GM21390 (cell line): ENCODE data around the gene STOML2.
A peak's percentile ranks its signal among the peaks of the same experiment; 100 is the strongest.

Source experiments
- ATAC-seq: cut with Tn5 transposase; IDR thresholded peaks from one replicate; pipeline ENCODE4 v1.9.1; 2021; ENCODE audit not compliant: unreplicated experiment

Gene STOML2

DNA sequence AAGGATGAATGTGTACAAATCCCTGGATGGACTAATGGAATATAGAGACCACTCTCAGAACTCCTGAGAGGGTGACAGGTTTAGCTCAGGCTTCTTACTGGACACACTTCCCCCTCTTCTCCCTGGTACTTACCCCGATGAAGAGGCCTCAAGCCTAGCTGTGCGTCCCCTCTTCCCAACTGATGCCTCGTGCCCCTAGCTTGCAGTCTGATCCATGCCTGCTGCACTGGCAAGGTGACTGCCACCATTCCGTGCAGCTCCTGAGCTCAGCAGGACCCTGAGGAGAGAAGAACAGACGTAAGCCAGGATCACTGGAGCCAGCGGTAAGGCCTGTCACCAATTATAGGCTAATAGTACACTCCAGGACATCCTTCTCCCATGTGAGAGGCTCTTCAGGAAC lies 5.5 kb upstream of the STOML2 start:
- no peak for ATAC-seq

DNA sequence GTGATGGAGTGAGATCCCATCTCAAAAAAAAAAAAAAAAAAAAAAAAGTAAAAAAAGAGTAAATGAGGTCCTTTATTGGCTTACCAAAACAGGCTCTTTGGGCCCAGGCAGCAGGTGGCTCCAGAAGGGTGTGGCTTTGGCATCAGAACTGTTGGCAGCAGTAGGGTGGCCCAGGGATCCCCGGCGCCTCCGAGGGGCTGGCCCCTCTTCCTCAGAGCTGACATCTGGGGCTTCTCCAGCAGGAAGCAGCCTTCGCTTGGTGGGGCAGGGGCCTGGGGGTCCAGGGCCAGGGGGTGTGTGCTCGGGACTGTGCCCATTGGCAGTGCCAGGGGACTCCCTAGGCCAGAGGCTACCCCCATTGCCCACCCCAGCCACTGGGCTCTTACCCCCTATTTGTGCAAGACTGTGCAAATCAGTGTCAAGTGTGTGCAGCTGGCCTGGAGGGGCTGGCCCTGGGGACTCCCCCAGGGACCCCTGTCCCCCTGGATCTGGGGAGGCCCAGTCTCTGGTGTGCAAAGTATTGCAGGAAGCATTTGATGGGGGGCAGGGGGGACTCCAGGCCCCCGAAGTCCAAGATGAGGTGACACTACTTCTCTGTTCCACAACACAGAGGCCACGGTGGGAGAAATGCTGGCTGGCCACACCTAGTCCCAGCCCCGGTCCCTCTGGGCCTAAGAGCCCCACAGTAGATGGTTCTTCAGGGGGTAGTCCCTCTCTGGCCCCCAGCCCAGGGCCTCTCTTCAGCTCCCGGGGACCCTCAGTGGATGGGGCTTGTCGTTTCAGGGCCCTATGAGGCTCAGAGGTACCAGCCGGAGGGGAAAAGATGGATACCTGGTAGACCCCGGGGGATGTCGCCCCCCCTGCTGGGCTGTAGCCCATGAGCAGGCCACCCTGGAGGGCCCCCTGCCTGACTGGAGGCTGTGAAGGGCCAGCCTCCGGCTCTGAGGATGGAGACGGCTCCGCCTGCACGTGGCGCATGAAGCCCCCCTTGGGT lies 4.7 kb upstream of the STOML2 start:
- ATAC-seq: no peak

DNA sequence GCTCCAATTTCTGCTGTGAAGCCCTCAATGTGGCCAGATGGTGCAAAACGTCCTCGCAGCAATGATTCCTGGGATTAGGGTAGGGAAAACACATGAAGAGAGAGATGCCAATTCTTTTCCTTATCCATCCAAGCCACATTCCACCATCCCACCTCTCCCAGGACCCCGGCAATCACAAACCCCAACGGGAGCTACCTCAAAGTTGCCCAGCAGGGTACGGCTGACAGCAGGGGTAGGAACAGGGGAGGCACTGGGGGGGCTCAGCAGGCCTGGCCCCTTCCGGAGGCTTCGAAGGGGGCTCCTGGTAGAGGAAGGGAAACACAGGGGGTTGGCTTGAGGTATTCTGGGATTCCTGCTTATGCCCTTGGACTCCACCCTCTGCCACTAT lies 3.4 kb upstream of the STOML2 start:
- ATAC-seq: no peak

DNA sequence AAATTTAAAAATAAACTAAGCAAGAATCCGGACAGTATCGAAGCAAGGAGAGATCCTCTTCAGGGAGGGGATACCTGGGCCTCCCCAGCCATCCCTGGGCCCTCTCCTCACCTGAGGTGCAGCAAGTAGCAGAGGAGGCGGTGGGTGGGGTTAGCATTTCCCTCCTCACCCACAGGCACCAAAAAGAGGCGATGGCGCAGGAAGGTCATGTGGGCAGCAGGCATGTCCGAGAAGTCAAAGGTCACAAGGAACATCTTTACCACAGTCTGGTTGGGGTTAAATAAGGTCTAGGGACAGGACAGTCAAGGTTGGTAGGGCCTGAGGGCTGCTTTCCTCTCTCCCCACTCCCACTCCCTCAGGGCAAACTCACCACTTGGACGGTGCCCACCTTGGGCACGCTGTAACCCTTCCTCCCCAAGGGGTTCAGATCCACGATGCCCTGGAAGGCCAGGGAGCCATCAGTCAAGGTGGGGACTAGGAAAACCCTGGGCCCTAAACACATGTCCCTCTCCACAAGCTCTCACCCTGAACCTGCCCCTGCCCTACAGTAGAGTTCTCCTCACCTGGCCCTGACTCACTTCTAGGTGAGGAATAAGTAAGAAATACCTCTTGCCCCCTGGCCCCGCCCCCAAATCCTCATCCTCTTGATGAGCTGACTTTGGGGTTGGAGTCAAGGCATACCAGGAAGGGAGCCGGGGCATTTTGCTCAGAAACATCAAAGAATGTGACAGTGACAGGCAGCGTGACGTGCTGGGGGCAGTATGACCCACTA lies 2.8 kb upstream of the STOML2 start:
- no peak for ATAC-seq

DNA sequence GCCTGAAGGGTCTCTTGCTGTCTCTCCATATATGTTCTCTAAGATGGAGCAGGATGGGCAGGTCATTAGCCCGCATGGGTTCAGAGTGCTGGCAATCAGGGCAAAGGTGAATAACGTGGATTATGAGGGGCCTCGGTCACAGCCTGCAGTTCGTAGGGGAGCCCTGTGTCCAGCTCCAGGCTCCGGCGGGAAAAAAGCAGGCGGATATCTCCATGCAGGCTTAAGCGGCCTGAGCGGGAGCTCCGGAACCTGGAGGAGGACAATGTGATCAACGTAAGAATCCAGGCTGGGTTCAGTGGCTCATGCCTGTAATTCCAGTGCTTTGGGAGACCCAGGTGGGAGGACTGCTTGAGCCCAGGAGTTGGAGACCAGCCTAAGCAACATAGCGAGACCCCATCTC lies 2.2 kb upstream of the STOML2 start:
- no peak for ATAC-seq

DNA sequence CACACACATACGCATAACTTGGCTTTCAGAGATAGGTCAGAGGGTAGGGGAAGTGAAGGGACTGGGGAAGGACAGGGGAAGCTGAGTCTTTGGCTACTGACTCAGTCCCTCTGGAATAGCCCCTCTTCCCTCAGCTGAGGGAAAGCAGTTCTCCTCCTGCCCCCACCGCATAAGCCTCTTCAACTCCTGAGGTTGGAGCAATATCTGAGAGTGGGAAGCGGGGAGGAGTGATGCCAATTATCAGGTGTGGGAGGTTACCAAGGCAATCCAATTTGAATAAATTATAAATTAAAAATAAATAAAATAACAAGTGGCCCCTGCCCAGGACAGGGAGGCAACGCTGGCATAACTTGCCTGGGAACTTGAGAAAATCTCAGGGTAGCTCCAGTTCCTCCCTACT lies 1.7 kb upstream of the STOML2 start:
- no peak for ATAC-seq

DNA sequence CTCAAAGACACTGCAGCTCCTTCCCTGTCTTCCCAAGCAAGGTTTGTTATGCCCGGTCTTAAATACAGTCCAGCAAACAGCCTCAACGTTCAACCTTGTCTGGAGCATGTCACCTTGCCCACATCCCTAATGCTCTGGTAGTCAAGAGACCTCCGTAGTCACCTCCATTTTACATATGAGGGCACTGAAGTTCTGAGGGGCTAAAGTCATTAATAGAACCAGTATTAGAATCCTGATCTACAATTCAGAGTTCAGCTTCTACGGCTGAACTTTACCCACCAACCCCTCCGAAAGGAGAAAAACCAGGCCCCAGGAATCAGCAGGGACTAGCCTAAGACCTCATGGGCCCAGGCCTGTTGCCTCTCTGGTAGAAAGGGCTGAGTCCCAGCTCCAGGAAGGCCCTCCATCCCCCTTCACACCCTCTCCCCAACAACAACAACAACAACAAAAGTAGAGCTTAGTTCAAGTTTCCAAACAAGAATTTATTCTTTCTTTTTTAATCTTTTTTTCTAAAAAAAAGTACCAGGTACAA lies 795 bp upstream of the STOML2 start:
- ATAC-seq: no peak

DNA sequence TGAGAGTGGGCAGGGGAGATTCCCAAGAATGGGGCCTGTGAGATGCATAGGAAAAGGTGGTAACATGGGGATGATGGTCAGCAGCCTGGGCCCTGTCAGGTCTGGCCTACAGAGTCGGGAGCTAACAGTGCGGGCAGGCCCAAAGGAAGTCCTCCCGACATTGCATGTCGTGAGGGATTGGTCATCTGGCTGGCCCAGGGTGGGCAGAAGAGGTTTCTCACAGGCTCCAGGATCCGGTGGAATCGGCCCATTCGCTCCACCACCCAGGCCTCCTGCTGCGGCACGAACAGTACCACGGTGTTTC lies 514 bp downstream of the STOML2 start:
- ATAC-seq: no peak

DNA sequence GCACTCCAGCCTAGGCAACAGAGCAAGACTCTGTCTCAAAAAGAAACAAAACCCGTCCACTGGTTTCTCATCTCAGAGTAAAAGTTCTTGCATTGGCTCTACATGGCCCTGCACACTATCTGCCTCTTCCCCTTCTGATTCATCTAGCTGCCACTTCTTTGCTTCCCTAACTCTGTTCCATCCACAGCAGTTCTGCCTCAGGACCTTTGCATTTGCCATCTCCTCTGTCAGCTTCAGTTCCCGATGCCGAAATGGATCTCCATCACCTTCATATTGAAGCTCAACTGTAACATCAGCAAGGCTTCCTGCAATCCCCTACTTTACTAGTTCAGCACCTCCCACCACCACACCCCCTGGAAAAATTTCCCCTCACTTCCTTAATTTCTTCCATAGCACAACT lies 5.4 kb downstream of the STOML2 start:
- no peak for ATAC-seq

DNA sequence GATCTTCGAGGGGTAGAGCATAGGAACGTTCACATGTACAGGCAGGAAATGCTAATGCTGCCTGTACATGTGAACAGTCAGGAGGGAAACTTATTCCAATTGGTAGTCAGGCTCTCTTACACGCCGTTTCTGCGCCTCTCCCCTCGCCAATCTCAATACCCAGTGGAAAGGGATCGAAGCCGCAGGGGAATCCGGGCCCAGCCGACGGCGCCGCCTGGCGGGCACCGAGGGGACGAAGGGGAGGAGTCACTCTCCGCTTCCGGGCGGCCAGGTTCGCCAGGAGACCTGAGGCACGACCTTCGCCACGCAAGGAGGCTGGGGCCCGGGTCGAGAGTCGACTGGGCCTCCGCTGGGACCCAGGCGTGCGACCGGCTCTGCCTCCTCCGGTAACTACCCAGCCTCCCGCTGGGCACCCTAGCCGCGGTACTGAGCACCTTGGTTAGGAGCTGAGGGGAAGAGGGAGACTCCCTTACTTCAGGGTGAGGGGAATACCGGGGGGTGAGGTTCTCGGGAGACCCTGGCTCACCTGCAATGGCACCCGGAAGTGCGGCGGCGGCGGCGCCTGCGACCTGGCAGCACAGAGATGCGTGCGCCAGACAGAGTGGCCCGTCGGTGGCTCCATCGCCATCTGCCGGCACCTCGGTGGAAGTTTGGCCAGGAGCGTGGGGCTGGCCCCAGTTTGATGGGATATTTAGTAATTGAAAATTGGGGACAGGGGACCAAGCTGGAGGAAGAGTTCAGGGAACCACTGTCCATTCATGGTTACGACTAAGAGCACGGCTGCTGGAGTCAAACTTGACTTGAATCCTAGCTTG lies 6.7 kb downstream of the STOML2 start, which contains the start of gene PIGO:
Gene PIGO (minus strand): TSS at position 557 of the 815 bp plus-strand sequence. CDS start 1,026 bp downstream, outside the sequence.
- peak; percentile 85 for ATAC-seq

DNA sequence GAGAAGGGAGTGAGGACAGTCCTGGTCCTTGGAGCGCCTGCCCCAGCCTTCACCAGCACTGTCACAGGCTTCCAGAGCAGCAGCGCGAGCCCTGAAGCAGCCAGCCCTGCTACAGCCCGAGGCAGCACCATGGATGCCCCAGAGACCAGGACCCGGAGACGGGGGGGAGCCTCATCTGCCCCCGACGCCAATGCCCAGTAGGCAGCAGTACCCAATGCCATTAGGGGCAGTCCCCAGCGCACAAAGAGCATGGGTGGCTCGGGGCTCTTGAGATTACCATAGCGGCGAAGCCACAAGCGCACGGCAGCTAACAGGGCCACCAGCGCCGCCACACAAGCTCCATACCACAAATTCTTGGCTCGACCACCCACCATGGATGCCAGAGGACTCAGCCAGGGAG lies 11.4 kb downstream of the STOML2 start:
- no peak for ATAC-seq

DNA sequence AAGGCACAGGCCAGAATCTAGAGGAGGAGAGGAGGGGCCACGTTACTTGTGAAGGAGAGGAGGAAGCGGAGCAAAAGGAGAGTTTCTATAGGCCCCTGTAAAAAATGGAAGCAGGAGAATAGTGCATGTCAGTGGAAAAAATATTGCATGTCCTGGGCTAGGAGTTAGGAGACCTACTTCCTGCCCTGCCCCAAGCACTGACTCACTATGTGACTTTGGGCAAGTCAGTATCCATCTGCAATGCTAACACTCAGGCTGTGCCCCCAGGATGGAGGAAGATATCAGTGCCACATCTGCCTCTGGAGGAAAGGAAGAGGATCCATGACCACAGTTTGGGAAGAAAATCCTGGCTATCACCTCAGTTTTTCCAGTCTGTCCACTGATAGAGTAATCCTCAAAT lies 13.5 kb downstream of the STOML2 start:
- ATAC-seq: no peak

DNA sequence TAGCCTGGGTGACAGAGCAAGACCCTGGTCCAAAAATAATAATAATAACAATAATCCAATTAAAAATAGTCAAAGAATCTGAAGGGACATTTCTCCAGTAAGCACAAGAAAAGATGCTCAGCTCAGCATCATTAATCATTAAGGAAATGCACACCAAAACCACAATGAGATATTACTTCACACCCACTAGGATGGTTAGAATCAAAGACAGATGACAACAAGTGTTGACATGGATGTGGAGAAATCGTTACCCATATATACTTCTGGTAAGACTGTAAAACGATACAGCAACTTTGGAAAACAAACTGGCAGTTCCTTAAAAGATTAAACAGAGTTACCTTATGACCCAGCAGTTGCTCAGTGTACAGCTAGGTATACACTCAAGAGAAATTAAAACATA lies 17.9 kb downstream of the STOML2 start:
- ATAC-seq: no peak

DNA sequence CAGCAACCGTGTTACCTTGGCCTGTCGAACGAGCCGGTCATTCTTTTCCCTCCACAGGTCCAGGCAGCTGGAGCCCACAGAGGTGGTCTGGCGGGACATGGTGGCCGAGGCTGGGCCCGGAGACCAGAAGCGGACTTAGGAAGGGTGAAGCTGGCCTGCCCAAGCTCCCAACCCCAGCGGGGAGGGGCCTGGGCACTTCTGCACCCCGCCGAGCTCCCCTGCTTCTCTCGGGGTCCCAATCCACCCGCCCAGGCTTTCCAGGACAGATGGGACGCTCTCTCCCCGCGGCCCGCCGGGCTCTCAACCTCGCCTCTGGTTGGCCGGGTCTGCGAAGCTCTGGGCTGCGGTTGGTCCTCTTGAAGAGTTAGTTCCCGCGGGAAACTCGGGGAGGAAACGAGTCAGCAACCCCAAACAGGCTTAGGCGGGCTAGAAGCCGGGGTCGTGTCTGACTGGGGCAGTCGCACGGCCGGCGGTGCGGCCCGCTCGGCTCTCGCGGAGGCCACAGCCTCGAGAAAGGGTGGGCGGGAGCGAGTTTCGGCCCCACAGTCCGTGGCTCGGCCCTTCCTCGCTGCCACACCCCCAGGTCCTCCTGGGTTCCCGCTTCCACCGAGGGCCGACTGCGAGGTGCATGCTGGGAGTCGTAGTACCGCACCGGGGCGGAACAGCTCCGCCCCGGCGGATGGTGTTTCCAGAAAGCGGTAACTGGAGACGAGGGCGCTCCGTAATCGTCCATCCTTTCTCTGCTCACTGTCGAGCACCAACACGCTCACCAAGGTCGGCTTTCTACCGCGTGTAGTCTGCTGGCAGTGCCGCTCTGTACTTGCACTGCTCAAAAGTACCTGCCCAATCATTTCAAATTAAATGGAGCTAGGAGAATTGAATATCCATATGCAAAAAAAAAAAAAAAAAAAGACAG lies 23.2 kb downstream of the STOML2 start, which contains the start of gene FANCG:
Gene FANCG (minus strand): TSS at position 517 of the 916 bp plus-strand sequence. CDS start 418 bp downstream, at position 99.
- ATAC-seq: peak; percentile 89

DNA sequence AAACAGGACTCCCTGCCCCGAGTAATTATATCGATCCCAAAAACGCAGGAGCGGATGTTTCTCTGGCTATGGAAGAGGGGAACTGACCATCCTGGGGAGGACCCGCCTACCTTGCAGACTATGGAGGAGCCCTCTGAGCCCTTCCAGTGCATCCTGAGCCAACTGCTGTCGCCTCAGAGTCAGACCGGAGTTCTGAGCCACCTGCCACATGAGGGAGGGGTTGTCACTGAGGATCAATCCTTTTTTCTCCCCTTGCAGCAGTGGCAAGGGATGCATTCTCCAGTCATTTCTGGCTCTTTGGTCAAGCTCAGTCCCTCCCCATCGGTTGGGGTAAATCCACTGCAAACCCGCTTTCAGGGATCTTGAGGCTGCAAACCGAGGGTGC lies 23.9 kb downstream of the STOML2 start:
- no peak for ATAC-seq

DNA sequence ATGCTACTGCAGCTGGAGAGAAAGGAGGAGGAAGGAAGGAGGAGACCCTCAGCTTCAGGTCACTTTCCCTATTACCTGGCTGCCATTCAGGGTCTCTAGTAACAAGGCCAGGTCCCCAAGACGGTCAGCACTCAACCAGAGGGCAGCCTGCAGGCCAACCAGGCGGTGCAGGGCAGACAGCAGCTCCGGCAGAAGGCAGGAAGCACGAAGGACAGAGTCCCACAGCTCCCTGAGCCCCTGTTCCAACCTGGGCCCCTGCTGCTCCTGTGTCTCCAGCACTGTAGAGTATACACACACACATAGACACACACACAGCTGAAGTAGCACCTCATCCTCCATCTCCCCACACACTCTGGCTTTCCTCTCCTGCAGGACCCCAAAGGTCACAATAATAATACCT lies 24.9 kb downstream of the STOML2 start:
- no peak for ATAC-seq

DNA sequence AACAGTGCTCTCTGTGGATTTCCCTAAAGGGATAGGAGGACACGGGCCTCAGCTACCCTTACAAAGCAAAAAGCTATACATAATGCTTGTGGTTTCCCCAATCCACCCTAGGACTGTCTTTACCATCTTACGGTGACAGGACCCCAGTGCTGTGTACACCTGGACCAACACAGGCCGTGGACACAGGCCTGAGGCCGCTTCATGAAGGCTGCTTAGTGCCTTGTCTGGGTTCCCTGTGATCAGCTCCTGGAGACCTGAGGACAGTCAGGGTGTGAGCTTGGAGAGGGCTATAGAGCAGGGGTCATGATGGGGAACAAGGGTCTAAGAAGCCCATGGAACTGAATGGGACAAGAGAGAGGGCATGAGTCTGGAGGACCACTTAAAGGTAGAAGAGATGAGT lies 26.1 kb downstream of the STOML2 start:
- no peak for ATAC-seq

DNA sequence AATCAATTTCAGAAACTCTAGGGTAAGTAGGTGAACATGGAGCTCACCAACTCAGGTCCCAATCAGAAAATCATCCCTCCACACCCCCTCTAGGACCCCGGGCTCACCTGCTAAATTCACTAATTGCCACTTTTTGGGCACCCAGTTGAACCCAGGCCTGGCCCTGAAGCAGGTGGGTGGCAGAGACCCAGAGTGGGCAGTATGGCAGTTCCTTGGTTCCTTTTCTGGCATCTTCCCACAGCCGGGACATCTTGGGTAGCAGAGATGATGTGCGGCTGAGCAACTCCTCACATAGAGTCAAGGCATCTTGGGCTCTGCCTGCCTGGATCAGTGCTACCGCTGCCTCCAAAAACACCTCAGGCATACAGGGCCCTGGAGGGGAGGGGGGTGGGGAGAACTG lies 27.6 kb downstream of the STOML2 start:
- no peak for ATAC-seq

DNA sequence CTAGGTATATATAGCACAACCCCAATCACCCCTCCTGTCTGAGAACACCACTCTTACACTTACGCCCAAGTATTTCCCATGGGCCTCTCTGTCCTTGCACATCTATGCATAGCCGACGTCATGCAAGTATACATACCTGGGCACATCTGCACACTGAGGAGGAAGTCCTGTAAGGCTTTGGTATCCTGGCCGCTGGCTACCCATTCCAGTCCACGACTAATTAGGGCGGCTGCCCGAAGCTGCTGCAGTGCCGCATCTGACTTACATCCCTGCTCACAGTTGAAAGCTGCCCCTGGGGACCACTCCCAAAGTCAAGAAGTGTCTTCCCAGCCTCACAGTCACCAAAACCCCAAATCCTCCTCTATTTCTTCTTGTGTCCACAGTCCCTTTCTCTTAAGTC lies 28.1 kb downstream of the STOML2 start:
- no peak for ATAC-seq

DNA sequence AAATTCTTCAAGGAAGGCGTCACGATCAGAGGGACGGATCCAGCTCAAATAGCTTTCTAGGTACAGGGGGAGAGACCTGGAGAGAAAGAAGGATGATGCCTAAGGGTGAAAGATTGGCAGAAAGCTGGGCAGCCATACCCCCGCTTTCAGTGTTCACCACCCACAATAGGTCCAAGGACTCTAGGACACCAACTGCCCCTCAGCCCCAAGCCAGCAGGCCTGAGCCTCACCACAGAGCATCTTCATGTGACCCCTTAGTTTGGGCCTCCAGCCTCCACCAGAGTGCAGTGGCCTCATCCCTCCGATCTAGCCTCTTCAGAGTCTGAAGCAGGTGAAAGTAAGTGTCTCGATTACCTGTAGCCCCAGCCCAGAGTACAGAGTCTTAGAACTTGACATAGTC lies 28.8 kb downstream of the STOML2 start:
- no peak for ATAC-seq
